Measurements from ENCODE around the gene SLC24A4. TPM values are rescaled to one million over a fixed set of nuclear protein-coding genes. Genes with fewer than 3 reads are reported as not detected.

SLC24A4 gene
- total RNA-seq, 1 experiment from 2014 or later, result 0.07 TPM

GRCh38 chr14:92465353-92466055 lies 142.5 kb downstream of the SLC24A4 start:
- Histone ChIP-seq H3K4me3 (no peak overlapping the region), H3K27me3 (no peaks in the 10 kb centered on the region), H3K9me3 (0 out of 2 replicates have a peak, but pooled peaks cover 2% of the 10 kb centered on the region), H3K36me3 (no peaks in the 10 kb centered on the region)
- DNase-seq, result no peak

GRCh38 chr14:92466059-92466458 lies 143.1 kb downstream of the SLC24A4 start:
- no peaks in the 10 kb centered on the region for H3K36me3 ChIP-seq

GRCh38 chr14:92469515-92469914 lies 146.6 kb downstream of the SLC24A4 start:
- H3K9me3 ChIP-seq, result 0 out of 2 replicates have a peak, but pooled peaks cover 2% of the 10 kb centered on the region
- H3K36me3 ChIP-seq, result no peaks in the 10 kb centered on the region
- H3K27me3 ChIP-seq, result no peaks in the 10 kb centered on the region

More at GRCh38 chr14:92466059-92466458, 143.1 kb downstream of the SLC24A4 start:
- H3K4me3 ChIP-seq, result no peak overlapping the region
- no peak for DNase-seq
- 0 out of 2 replicates have a peak, but pooled peaks cover 2% of the 10 kb centered on the region for H3K9me3 ChIP-seq
- no peaks in the 10 kb centered on the region for H3K27me3 ChIP-seq

GRCh38 chr14:92470215-92470614 lies 147.2 kb downstream of the SLC24A4 start:
- Histone ChIP-seq H3K36me3 (no peaks in the 10 kb centered on the region), H3K4me3 (no peak overlapping the region), H3K27me3 (no peaks in the 10 kb centered on the region), H3K9me3 (0 out of 2 replicates have a peak, but pooled peaks cover 2% of the 10 kb centered on the region)
- DNase-seq, result no peak

More at GRCh38 chr14:92469515-92469914, 146.6 kb downstream of the SLC24A4 start:
- no peak overlapping the region for H3K4me3 ChIP-seq
- no peak for DNase-seq

GRCh38 chr14:92470811-92471210 lies 147.8 kb downstream of the SLC24A4 start:
- DNase-seq, result no peak
- Histone ChIP-seq H3K27me3 (no peaks in the 10 kb centered on the region), H3K4me3 (no peak overlapping the region), H3K36me3 (no peaks in the 10 kb centered on the region), H3K9me3 (0 out of 2 replicates have a peak, but pooled peaks cover 2% of the 10 kb centered on the region)

- DNase-seq, result no peak
- H3K36me3 ChIP-seq, result no peaks in the 10 kb centered on the region
- 0 out of 2 replicates have a peak, but pooled peaks cover 2% of the 10 kb centered on the region for H3K9me3 ChIP-seq
- no peak overlapping the region for H3K4me3 ChIP-seq
- no peaks in the 10 kb centered on the region for H3K27me3 ChIP-seq
Observed at GRCh38 chr14:92471919-92472318, 149.0 kb downstream of the SLC24A4 start.

- Histone ChIP-seq H3K4me3 (no peak overlapping the region), H3K9me3 (no peaks in the 10 kb centered on the region), H3K27me3 (no peaks in the 10 kb centered on the region), H3K36me3 (no peaks in the 10 kb centered on the region)
- no peak for DNase-seq
Observed at GRCh38 chr14:92472860-92473259, 149.9 kb downstream of the SLC24A4 start.

GRCh38 chr14:92473261-92473968 lies 150.4 kb downstream of the SLC24A4 start:
- Histone ChIP-seq H3K27me3 (no peaks in the 10 kb centered on the region), H3K9me3 (no peaks in the 10 kb centered on the region), H3K36me3 (no peaks in the 10 kb centered on the region), H3K4me3 (no peak overlapping the region)
- no peak for DNase-seq

GRCh38 chr14:92473969-92474535 lies 151.1 kb downstream of the SLC24A4 start:
- H3K27me3 ChIP-seq, result no peaks in the 10 kb centered on the region
- no peak overlapping the region for H3K4me3 ChIP-seq
- no peaks in the 10 kb centered on the region for H3K36me3 ChIP-seq
- H3K9me3 ChIP-seq, result no peaks in the 10 kb centered on the region
- no peak for DNase-seq

- Histone ChIP-seq H3K36me3 (no peaks in the 10 kb centered on the region), H3K9me3 (no peaks in the 10 kb centered on the region), H3K4me3 (no peak overlapping the region), H3K27me3 (no peaks in the 10 kb centered on the region)
- no peak for DNase-seq
Observed at GRCh38 chr14:92475037-92475436, 152.1 kb downstream of the SLC24A4 start.

GRCh38 chr14:92475451-92476187 lies 152.7 kb downstream of the SLC24A4 start:
- no peak for DNase-seq
- H3K27me3 ChIP-seq, result no peaks in the 10 kb centered on the region
- H3K9me3 ChIP-seq, result no peaks in the 10 kb centered on the region
- no peak overlapping the region for H3K4me3 ChIP-seq
- no peaks in the 10 kb centered on the region for H3K36me3 ChIP-seq

- Histone ChIP-seq H3K36me3 (no peaks in the 10 kb centered on the region), H3K9me3 (no peaks in the 10 kb centered on the region), H3K4me3 (no peak overlapping the region), H3K27me3 (no peaks in the 10 kb centered on the region)
- no peak for DNase-seq
Observed at GRCh38 chr14:92480856-92481255, 157.9 kb downstream of the SLC24A4 start.

GRCh38 chr14:92481386-92481785 lies 158.4 kb downstream of the SLC24A4 start:
- H3K36me3 ChIP-seq, result no peaks in the 10 kb centered on the region
- H3K9me3 ChIP-seq, result no peaks in the 10 kb centered on the region
- no peak for DNase-seq
- no peaks in the 10 kb centered on the region for H3K27me3 ChIP-seq
- H3K4me3 ChIP-seq, result no peak overlapping the region

- no peak for DNase-seq
- no peak overlapping the region for H3K4me3 ChIP-seq
- no peaks in the 10 kb centered on the region for H3K9me3 ChIP-seq
- no peaks in the 10 kb centered on the region for H3K36me3 ChIP-seq
- no peaks in the 10 kb centered on the region for H3K27me3 ChIP-seq
Observed at GRCh38 chr14:92481811-92482555, 159.0 kb downstream of the SLC24A4 start.

GRCh38 chr14:92482621-92483319 lies 159.8 kb downstream of the SLC24A4 start:
- H3K4me3 ChIP-seq, result no peak overlapping the region
- DNase-seq, result no peak

More at GRCh38 chr14:92482621-92483319, 159.8 kb downstream of the SLC24A4 start:
- no peaks in the 10 kb centered on the region for H3K9me3 ChIP-seq
- H3K36me3 ChIP-seq, result no peaks in the 10 kb centered on the region
- no peaks in the 10 kb centered on the region for H3K27me3 ChIP-seq
